MM.1S (cell line): ENCODE results near the gene MRPL51.

Experiments used
- EZH2 ChIP-seq: fragments of 300-600 bp; sonication (generic); optimal IDR thresholded peaks from 2 replicates; pipeline ENCODE3; 2017; ENCODE audit warnings: low read depth, mild to moderate bottlenecking, antibody characterized with exemption, low read length, mixed read lengths
- EZH2phosphoT487 ChIP-seq: fragments of 300-600 bp; sonication (generic); IDR thresholded peaks from 2 replicates; pipeline ENCODE4 v1.6.1; 2018; ENCODE audit warnings: antibody characterized with exemption, low read length
- TF ChIP-seq, protein P1 (sequence below): fragments of 300-600 bp; sonication (generic); IDR thresholded peaks from 2 replicates; pipeline ENCODE4 v1.5.1; 2016; ENCODE audit warnings: antibody characterized with exemption, low read length, mixed read lengths

DNA sequence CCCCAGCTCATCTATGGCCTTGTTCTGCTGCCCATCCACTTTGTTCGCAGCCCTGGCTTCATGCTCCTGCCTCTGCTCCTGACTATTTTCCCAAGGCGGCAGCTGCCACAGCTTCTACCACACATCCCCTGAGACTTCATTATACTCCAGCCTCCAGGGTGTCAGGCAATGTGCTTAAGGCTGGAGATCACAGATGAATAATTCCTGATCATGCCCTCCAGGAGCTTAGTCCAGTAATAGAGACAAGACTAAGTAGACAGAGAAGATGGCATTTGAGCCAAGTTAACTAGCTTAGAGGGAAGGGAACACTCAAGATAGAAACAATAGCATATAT, 34.1 kb downstream of the MRPL51 start:
- TF ChIP-seq, protein P1, sequence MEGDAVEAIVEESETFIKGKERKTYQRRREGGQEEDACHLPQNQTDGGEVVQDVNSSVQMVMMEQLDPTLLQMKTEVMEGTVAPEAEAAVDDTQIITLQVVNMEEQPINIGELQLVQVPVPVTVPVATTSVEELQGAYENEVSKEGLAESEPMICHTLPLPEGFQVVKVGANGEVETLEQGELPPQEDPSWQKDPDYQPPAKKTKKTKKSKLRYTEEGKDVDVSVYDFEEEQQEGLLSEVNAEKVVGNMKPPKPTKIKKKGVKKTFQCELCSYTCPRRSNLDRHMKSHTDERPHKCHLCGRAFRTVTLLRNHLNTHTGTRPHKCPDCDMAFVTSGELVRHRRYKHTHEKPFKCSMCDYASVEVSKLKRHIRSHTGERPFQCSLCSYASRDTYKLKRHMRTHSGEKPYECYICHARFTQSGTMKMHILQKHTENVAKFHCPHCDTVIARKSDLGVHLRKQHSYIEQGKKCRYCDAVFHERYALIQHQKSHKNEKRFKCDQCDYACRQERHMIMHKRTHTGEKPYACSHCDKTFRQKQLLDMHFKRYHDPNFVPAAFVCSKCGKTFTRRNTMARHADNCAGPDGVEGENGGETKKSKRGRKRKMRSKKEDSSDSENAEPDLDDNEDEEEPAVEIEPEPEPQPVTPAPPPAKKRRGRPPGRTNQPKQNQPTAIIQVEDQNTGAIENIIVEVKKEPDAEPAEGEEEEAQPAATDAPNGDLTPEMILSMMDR, result no peak
- no peak for TF ChIP-seq EZH2phosphoT487
- TF ChIP-seq EZH2, result no peak
